Liver (tissue), 9 donors: ENCODE measurements around the gene TACR2. TPM values are rescaled to one million over a fixed set of nuclear protein-coding genes. Genes with fewer than 3 reads are reported as not detected.

Experiments
- DNase-seq: peaks from one replicate; pipeline ENCODE4 v3.0.0-alpha.2; 2017; ENCODE audit warnings: low spot score
- H3K27ac ChIP-seq, 2 donors: one replicate each; pipeline ENCODE4 v1.7.0; 2013; ENCODE audit warnings: inconsistent platforms in 2 of 2, low read length in 2 of 2, control low read depth in 1 of 2, low read depth in 1 of 2, mild to moderate bottlenecking in 1 of 2
- H3K27me3 ChIP-seq, 4 donors: one replicate each; pipeline versions ENCODE4 v1.6.1 to v1.7.0; 2013; ENCODE audit warnings: low read length in 3 of 4, inconsistent platforms in 1 of 4, mild to moderate bottlenecking in 1 of 4, moderate library complexity in 1 of 4; ENCODE audit not compliant: control insufficient read depth in 4 of 4, insufficient read depth in 4 of 4
- H3K36me3 ChIP-seq, 4 donors: one replicate each; pipeline versions ENCODE4 v1.6.1 to v1.7.0; 2013; ENCODE audit warnings: low read length in 3 of 4, mild to moderate bottlenecking in 3 of 4, low read depth in 1 of 4, moderate library complexity in 1 of 4; ENCODE audit not compliant: control insufficient read depth in 4 of 4, insufficient read depth in 3 of 4
- H3K4me1 ChIP-seq, 4 donors: one replicate each; pipeline versions ENCODE4 v1.6.1 to v1.7.0; 2013; ENCODE audit warnings: low read length in 3 of 4, mild to moderate bottlenecking in 3 of 4, moderate library complexity in 1 of 4; ENCODE audit not compliant: control insufficient read depth in 4 of 4, insufficient read depth in 4 of 4
- H3K4me3 ChIP-seq, 3 donors: one replicate each; pipeline versions ENCODE4 v1.6.1 to v1.7.0; 2013; ENCODE audit warnings: low read length in 3 of 3, control low read depth in 1 of 3, low read depth in 1 of 3, mild to moderate bottlenecking in 1 of 3
- H3K9ac ChIP-seq, 2 donors: one replicate each; pipeline ENCODE4 v1.7.0; 2013; ENCODE audit warnings: low read length in 2 of 2, mild to moderate bottlenecking in 2 of 2, moderate library complexity in 2 of 2, control low read depth in 1 of 2, low read depth in 1 of 2
- H3K9me3 ChIP-seq, 4 donors: one replicate each; pipeline versions ENCODE4 v1.6.1 to v1.7.0; 2013; ENCODE audit warnings: low read length in 3 of 4; ENCODE audit not compliant: control insufficient read depth in 4 of 4
- ATF3 ChIP-seq: IDR thresholded peaks from 2 replicates; pipeline ENCODE4 v1.6.1; 2016; ENCODE audit warnings: antibody characterized with exemption
- EGR1 ChIP-seq, 2 donors: IDR thresholded peaks; 2 replicates each; pipeline ENCODE4 v1.6.1; 2016 to 2018; ENCODE audit warnings: antibody characterized with exemption in 2 of 2, low read depth in 2 of 2
- FOXA1 ChIP-seq: IDR thresholded peaks from 2 replicates; pipeline ENCODE4 v1.6.1; 2016; ENCODE audit warnings: antibody characterized with exemption
- FOXA2 ChIP-seq: IDR thresholded peaks from 2 replicates; pipeline ENCODE4 v1.6.1; 2016; ENCODE audit warnings: antibody characterized with exemption
- GABPA ChIP-seq, 2 donors: IDR thresholded peaks in 1 of 2; conservative IDR thresholded peaks in 1 of 2; 2 replicates each; pipeline ENCODE4 v1.6.1; 2016; ENCODE audit warnings: antibody characterized with exemption in 2 of 2, mild to moderate bottlenecking in 1 of 2, moderate library complexity in 1 of 2
- HNF4A ChIP-seq, 2 donors: conservative IDR thresholded peaks; 2 replicates each; pipeline ENCODE4 v1.6.1; 2016; ENCODE audit warnings: antibody characterized with exemption in 2 of 2, mild to moderate bottlenecking in 2 of 2
- HNF4G ChIP-seq: IDR thresholded peaks from 2 replicates; pipeline ENCODE4 v1.6.1; 2016; ENCODE audit warnings: antibody characterized with exemption
- JUND ChIP-seq, 2 donors: IDR thresholded peaks; 2 replicates each; pipeline ENCODE4 v1.6.1; 2016; ENCODE audit warnings: antibody characterized with exemption in 2 of 2
- NR2F2 ChIP-seq: IDR thresholded peaks from 2 replicates; pipeline ENCODE4 v1.6.1; 2016; ENCODE audit warnings: antibody characterized with exemption
- RAD21 ChIP-seq, 2 donors: IDR thresholded peaks; 2 replicates each; pipeline ENCODE4 v1.6.1; 2016; ENCODE audit warnings: antibody characterized with exemption in 2 of 2, mild to moderate bottlenecking in 2 of 2
- REST ChIP-seq: IDR thresholded peaks from 2 replicates; pipeline ENCODE4 v1.6.1; 2016; ENCODE audit warnings: antibody characterized with exemption, mild to moderate bottlenecking
- RXRA ChIP-seq, 2 donors: IDR thresholded peaks; 2 replicates each; pipeline ENCODE4 v1.6.1; 2017 to 2018; ENCODE audit warnings: antibody characterized with exemption in 2 of 2, mild to moderate bottlenecking in 1 of 2
- SP1 ChIP-seq: IDR thresholded peaks from 2 replicates; pipeline ENCODE4 v1.6.1; 2018; ENCODE audit warnings: antibody characterized with exemption, mild to moderate bottlenecking
- TAF1 ChIP-seq: conservative IDR thresholded peaks from 2 replicates; pipeline ENCODE4 v1.6.1; 2016; ENCODE audit warnings: antibody characterized with exemption, mild to moderate bottlenecking
- YY1 ChIP-seq: IDR thresholded peaks from 2 replicates; pipeline ENCODE4 v1.6.1; 2016; ENCODE audit warnings: antibody characterized with exemption, mild to moderate bottlenecking
- ZBTB33 ChIP-seq: IDR thresholded peaks from 2 replicates; pipeline ENCODE4 v1.6.1; 2016; ENCODE audit warnings: antibody characterized with exemption
- WGBS: extraction: QIAGEN DNeasy Blood & Tissue Kit; methylation state at CpG from one replicate; pipeline ENCODE4 v1.1.7; 2013; 5-methylcytosine and 5-hydroxymethylcytosine counted together
- polyA plus RNA-seq, 2 donors: library from polyadenylated mRNA; stranded (reverse) in 1 of 2; unstranded in 1 of 2; fragments of 200-250 nt in 1 of 2; fragments of >200 nt in 1 of 2; fragmentation: Nextera tagmentation in 1 of 2; extraction: Ambion mirVana in 1 of 2; gene quantifications; one replicate each; pipeline versions ENCODE4 v1.2.1 to v1.2.3, GENCODE V29; 2013 to 2015
- total RNA-seq, 2 donors: library from RNA; depleted of rRNA; stranded (reverse); fragments of >200 nt; gene quantifications; one replicate each; pipeline ENCODE4 v1.2.3, GENCODE V29; 2014
- TF ChIP-seq, protein P1 (sequence below): fragments of 150-350 bp; IDR thresholded peaks from 2 replicates; pipeline ENCODE4 v1.5.1; 2017; ENCODE audit warnings: improper control_type of control experiment, low read depth, low read length; ENCODE audit not compliant: missing input control
- TF ChIP-seq, protein P2 (sequence below): IDR thresholded peaks from 2 replicates; pipeline ENCODE4 v1.6.1; 2016; ENCODE audit warnings: antibody characterized with exemption
- donor health status: healthy.
- donor health status: healthy.
- donor health status: healthy.
- donor health status: healthy.
- donor health status: healthy.

Gene TACR2
- total and polyA plus RNA-seq, 4 donors: 0.08 to 0.18 (median 0.12) TPM; not detected in 1

GRCh38 chr10:69392481-69393000 lies 24.2 kb downstream of the TACR2 start:
- Histone ChIP-seq H3K9ac (no peak overlapping the region), H3K9me3 (no peaks in the 10 kb centered on the region), H3K27ac (no peak overlapping the region), H3K4me3 (no peak overlapping the region), H3K4me1 (no peaks in the 10 kb centered on the region), H3K36me3 (no peaks in the 10 kb centered on the region), H3K27me3 (no peaks in the 10 kb centered on the region)
- peak; percentile 82 for DNase-seq
- TF ChIP-seq REST (no peak), EGR1 (IDR thresholded peaks at IDR 0.05; ENCODE audit: low read depth in 2 of 2) (no peak), RXRA (IDR thresholded peaks at IDR 0.05) (peak in 1 of 2 donors; percentile 17), GABPA (IDR thresholded peaks at IDR 0.05 in 1 of 2, conservative IDR thresholded peaks at IDR 0.05 in 1 of 2) (no peak), NR2F2 (no peak), ZBTB33 (no peak), FOXA1 (no peak), RAD21 (IDR thresholded peaks at IDR 0.05) (peak; percentile 97 to 98), SP1 (no peak), TAF1 (no peak), FOXA2 (peak; percentile 47), JUND (IDR thresholded peaks at IDR 0.05) (no peak), YY1 (no peak), HNF4G (no peak), ATF3 (no peak), HNF4A (conservative IDR thresholded peaks at IDR 0.05) (no peak)
- TF ChIP-seq, protein P1, sequence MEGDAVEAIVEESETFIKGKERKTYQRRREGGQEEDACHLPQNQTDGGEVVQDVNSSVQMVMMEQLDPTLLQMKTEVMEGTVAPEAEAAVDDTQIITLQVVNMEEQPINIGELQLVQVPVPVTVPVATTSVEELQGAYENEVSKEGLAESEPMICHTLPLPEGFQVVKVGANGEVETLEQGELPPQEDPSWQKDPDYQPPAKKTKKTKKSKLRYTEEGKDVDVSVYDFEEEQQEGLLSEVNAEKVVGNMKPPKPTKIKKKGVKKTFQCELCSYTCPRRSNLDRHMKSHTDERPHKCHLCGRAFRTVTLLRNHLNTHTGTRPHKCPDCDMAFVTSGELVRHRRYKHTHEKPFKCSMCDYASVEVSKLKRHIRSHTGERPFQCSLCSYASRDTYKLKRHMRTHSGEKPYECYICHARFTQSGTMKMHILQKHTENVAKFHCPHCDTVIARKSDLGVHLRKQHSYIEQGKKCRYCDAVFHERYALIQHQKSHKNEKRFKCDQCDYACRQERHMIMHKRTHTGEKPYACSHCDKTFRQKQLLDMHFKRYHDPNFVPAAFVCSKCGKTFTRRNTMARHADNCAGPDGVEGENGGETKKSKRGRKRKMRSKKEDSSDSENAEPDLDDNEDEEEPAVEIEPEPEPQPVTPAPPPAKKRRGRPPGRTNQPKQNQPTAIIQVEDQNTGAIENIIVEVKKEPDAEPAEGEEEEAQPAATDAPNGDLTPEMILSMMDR: peak; percentile 96
- TF ChIP-seq, protein P2, sequence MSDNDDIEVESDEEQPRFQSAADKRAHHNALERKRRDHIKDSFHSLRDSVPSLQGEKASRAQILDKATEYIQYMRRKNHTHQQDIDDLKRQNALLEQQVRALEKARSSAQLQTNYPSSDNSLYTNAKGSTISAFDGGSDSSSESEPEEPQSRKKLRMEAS: no peak
- WGBS: 10% methylated on average over 7 of the region's 7 CpGs
